HepG2 (cell line): ENCODE results near the gene EPX. TPM values are rescaled to one million over a fixed set of nuclear protein-coding genes. Genes with fewer than 3 reads are reported as not detected.

Source experiments
- ATAC-seq: fragments of 200-7000 bp; cut with Tn5 transposase; 3 replicates; pipeline ENCODE4 v1.9.1; 2020; ENCODE audit warnings: mild to moderate bottlenecking, moderate library complexity
- BruUV-seq: library from RNA; stranded (reverse); fragments of 400-500 nt; replicated peaks from 2 replicates; lab custom pipeline; 2021; lab: Mats Ljungman, UMichigan
- CTCF ChIA-PET: fragments of 300-600 bp; formaldehyde crosslinking; extraction: SDS; loops from one replicate; lab custom pipeline; 2021; ENCODE audit warnings: low total read pairs, inconsistent platforms, low intra/inter-chr PET ratio; lab: Yijun Ruan, JAX
- POLR2A ChIA-PET: fragments of 350-600 bp; sonication (Branson Sonifier 250); formaldehyde crosslinking; loops from one replicate; lab custom pipeline; 2020; ENCODE audit warnings: antibody characterized with exemption, inconsistent platforms; lab: Yijun Ruan, JAX
- DNase-seq: peaks from one replicate; pipeline ENCODE4 v3.0.0-alpha.2; 2015; ENCODE audit warnings: low spot score
- FAIRE-seq: peaks from 3 replicates; lab custom pipeline; 2011; peaks lifted over from hg19 to GRCh38; lab: Jason Lieb, UNC
- H2AFZ ChIP-seq: one replicate; pipeline ENCODE4 v1.6.1; 2011; ENCODE audit warnings: low read length, inconsistent platforms
- H3K27ac ChIP-seq: fragments of 300-600 bp; 3 replicates; pipeline ENCODE4 v1.8.0; 2011; ENCODE audit warnings: mixed run types, mild to moderate bottlenecking, mixed read lengths, low read length, inconsistent platforms; ENCODE audit not compliant: insufficient read depth; ENCODE audit errors: extremely low read length
- H3K27me3 ChIP-seq, 2 experiments: fragments of 200-600 bp in 1 of 2; 2 replicates in 1 of 2; 3 replicates in 1 of 2; pipeline versions ENCODE4 v1.6.0 to v1.8.0; 2011; ENCODE audit warnings: low read length in 2 of 2, mild to moderate bottlenecking in 2 of 2, moderate library complexity in 2 of 2, inconsistent platforms in 1 of 2; ENCODE audit not compliant: insufficient read depth in 2 of 2, control insufficient read depth in 1 of 2
- H3K36me3 ChIP-seq, 2 experiments: fragments of 200-600 bp in 1 of 2; replicated peaks in 1 of 2; 2 replicates in 1 of 2; 3 replicates in 1 of 2; pipeline versions ENCODE4 v1.5.1 to v1.8.0; 2011; ENCODE audit warnings: low read length in 2 of 2, inconsistent platforms in 1 of 2; ENCODE audit not compliant: insufficient read depth in 2 of 2, control insufficient read depth in 1 of 2
- H3K4me1 ChIP-seq: 2 replicates; pipeline ENCODE4 v1.5.1; 2012; ENCODE audit warnings: low read length, inconsistent platforms; ENCODE audit not compliant: insufficient read depth
- H3K4me2 ChIP-seq: 2 replicates; pipeline ENCODE4 v1.6.0; 2011; ENCODE audit warnings: low read depth, low read length, inconsistent platforms
- H3K4me3 ChIP-seq, 3 experiments: fragments of 200-600 bp in 1 of 3; sonication (generic), shearing (Covaris generic) in 1 of 3; replicated peaks in 1 of 3; 2 replicates each; pipeline ENCODE4 v1.5.1; 2011 to 2016; ENCODE audit warnings: low read length in 3 of 3, inconsistent platforms in 2 of 3, low read depth in 2 of 3, mild to moderate bottlenecking in 2 of 3, control low read depth in 1 of 3, mixed read lengths in 1 of 3; ENCODE audit not compliant: insufficient read depth in 1 of 3
- H3K79me2 ChIP-seq: one replicate; pipeline ENCODE4 v1.6.1; 2011; ENCODE audit warnings: low read length, inconsistent platforms; ENCODE audit not compliant: insufficient read depth
- H3K9ac ChIP-seq: 2 replicates; pipeline ENCODE4 v1.6.0; 2011; ENCODE audit warnings: mild to moderate bottlenecking, low read depth, low read length, inconsistent platforms; ENCODE audit not compliant: insufficient read depth
- H3K9me3 ChIP-seq: 2 replicates; pipeline ENCODE4 v1.5.1; 2012; ENCODE audit warnings: mild to moderate bottlenecking, low read length
- H4K20me1 ChIP-seq: 2 replicates; pipeline ENCODE4 v1.6.0; 2011; ENCODE audit warnings: inconsistent platforms, mild to moderate bottlenecking, low read length, moderate library complexity; ENCODE audit not compliant: insufficient read depth
- HNF4A ChIP-seq: sonication (generic); formaldehyde crosslinking; IDR thresholded peaks from 2 replicates; pipeline ENCODE4 v1.4.0; 2020; ENCODE audit warnings: missing genetic modification reagents
- JDP2 ChIP-seq: sonication (generic); formaldehyde crosslinking; IDR thresholded peaks from 2 replicates; pipeline ENCODE4 v1.8.1; 2022; ENCODE audit warnings: missing genetic modification reagents, borderline replicate concordance
- ZNF160 ChIP-seq: sonication (generic); formaldehyde crosslinking; IDR thresholded peaks from 2 replicates; pipeline ENCODE4 v1.8.0; 2022; ENCODE audit warnings: mild to moderate bottlenecking, inconsistent platforms, missing genetic modification reagents
- ZNF276 ChIP-seq: sonication (generic); formaldehyde crosslinking; IDR thresholded peaks from 2 replicates; pipeline ENCODE4 v1.4.0; 2020; ENCODE audit warnings: mild to moderate bottlenecking, low read depth, missing genetic modification reagents
- ZNF292 ChIP-seq: sonication (generic); formaldehyde crosslinking; IDR thresholded peaks from 2 replicates; pipeline ENCODE4 v1.8.1; 2022; ENCODE audit warnings: mild to moderate bottlenecking, low read depth, missing genetic modification reagents, borderline replicate concordance
- ZNF580 ChIP-seq: IDR thresholded peaks from 2 replicates; pipeline ENCODE4 v1.6.1; 2016; ENCODE audit warnings: low read depth, borderline replicate concordance
- WGBS: methylation state at CpG from one replicate; pipeline ENCODE4 v1.1.6; 2017; ENCODE audit warnings: low lambda C conversion rate; 5-methylcytosine and 5-hydroxymethylcytosine counted together
- in situ Hi-C: cut with HindIII; loops from 2 replicates; pipeline ENCODE4 v1.10.0; 2017; ENCODE audit warnings: low pct_unique_long_range_greater_than_20kb; ENCODE audit not compliant: extremely low pct_ligation_motif_present
- intact Hi-C: fragments of 100-400 bp; cut with micrococcal nuclease; formaldehyde crosslinking; loops from one replicate; pipeline ENCODE4 v1.10.0; 2022; ENCODE audit not compliant: unreplicated experiment
- polyA plus RNA-seq, 8 experiments: library from polyadenylated mRNA; depleted of rRNA in 3 of 8; stranded (reverse) in 7 of 8; unstranded in 1 of 8; fragments of >200 nt; fragmentation: Illumina TruSeq in 4 of 8; extraction: Trizol in 4 of 8; gene quantifications; 2 replicates each; pipeline versions ENCODE4 v1.2.1 to v1.2.3, GENCODE V29; 2011 to 2016; ENCODE audit warnings: low read depth in 4 of 8, missing spikeins in 1 of 8, mixed read lengths in 1 of 8; ENCODE audit not compliant: insufficient read depth in 1 of 8
- total RNA-seq, 5 experiments: library from RNA; depleted of rRNA; stranded (reverse); fragments of >200 nt; fragmentation: Illumina TruSeq; extraction: Trizol; gene quantifications; 2 replicates each; pipeline ENCODE4 v1.2.3, GENCODE V29; 2016; ENCODE audit warnings: low read depth in 1 of 5

Gene EPX
- total and polyA plus RNA-seq, 2 of the 13 experiments (the other 11 are each of a cell fraction or from before 2014, with no cell fraction given): not detected

GRCh38 chr17:58189436-58190146 lies 2.9 kb upstream of the EPX start (continued):
- TF ChIP-seq ZNF580 (CRISPR knock-in tag): no peak

GRCh38 chr17:58191241-58191896 lies 1.2 kb upstream of the EPX start:
- H3K4me1 ChIP-seq: no peaks in the 10 kb centered on the region
- WGBS: 6% methylated on average over 14 of the region's 14 CpGs
- DNase-seq: no peak
- no peak for FAIRE-seq
- no TSS peak for BruUV-seq
- H3K9ac ChIP-seq: no peak overlapping the region
- ChIA-PET CTCF (no interaction called here), POLR2A (interaction anchor here (0.7 kb wide), 1 partner anchor 341 kb away, joined by 3 read pairs; no protein-coding TSS in a partner anchor)
- H4K20me1 ChIP-seq: no peaks in the 10 kb centered on the region
- no peak overlapping the region for H3K27ac ChIP-seq
- no peaks in the 10 kb centered on the region for H3K79me2 ChIP-seq
- intact Hi-C loops: no loop called here
- in situ Hi-C loops: no loop called here
- H3K36me3 ChIP-seq: no peaks in the 10 kb centered on the region
- H3K9me3 ChIP-seq: no peaks in the 10 kb centered on the region
- H3K4me2 ChIP-seq: no peak overlapping the region
- peaks cover 2 to 62% of the 10 kb centered on the region in 2 experiments; a peak in 4 of 5 replicates for H3K27me3 ChIP-seq
- no peak overlapping the region for H2AFZ ChIP-seq
- no peak overlapping the region for H3K4me3 ChIP-seq
- TF ChIP-seq ZNF292 (CRISPR knock-in tag): no peak
- TF ChIP-seq HNF4A: peak; percentile 15; the same call in 1 of the 2 replicates
- 0 out of 2 replicates have a peak, but pooled peaks have one; percentile 34 for TF ChIP-seq ZNF160 (CRISPR knock-in tag)
- TF ChIP-seq JDP2: no peak
- TF ChIP-seq ZNF276 (CRISPR knock-in tag): peak; percentile 100
- peak; percentile 31; the same call in 2 of the 3 replicates for ATAC-seq
